Activated CD4-positive, alpha-beta T cell treated with anti-CD3 and anti-CD28 coated beads, Interleukin-2, amount 10 ng/mL, durations not matched to agents 7 days and 5 days (primary cell): ENCODE results near the gene PIEZO1. TPM values are rescaled to one million over a fixed set of nuclear protein-coding genes. Genes with fewer than 3 reads are reported as not detected.

Source experiments
- microRNA-seq: library from miRNA; unstranded; fragments of <30 nt; microRNA quantifications from one replicate; pipeline ENCODE4 v1.2.0, GENCODE V29; 2021; ENCODE audit warnings: borderline microRNAs expressed, borderline replicate concordance
- total RNA-seq, 2 experiments: library from RNA; stranded (reverse); gene quantifications; one replicate each; pipeline ENCODE4 v1.2.3, GENCODE V29; 2021

The PIEZO1 gene
- total RNA-seq, 2 experiments from 2014 or later, result 239 to 303 TPM

Small RNAs within 50 kb of the gene (microRNA-seq; reads per million reads assigned to microRNA genes)
- gene MIR4722, result not detected

Other genes with a start within 250 kb of the PIEZO1 start
- 10 to 100 TPM; 77.1 to 87.0 TPM for gene ZC3H18, start 214.8 kb downstream of the PIEZO1 start, total RNA-seq
- under 1 TPM in 1 of 2 experiments, not detected in 1; 0.20 TPM for gene IL17C, start 146.6 kb downstream of the PIEZO1 start, total RNA-seq
- gene CYBA, start 134.2 kb downstream of the PIEZO1 start, total RNA-seq, result 100 to 1,000 TPM; 486 to 586 TPM
- gene MVD, start 122.1 kb downstream of the PIEZO1 start, total RNA-seq, result 10 to 100 TPM; 65.3 to 72.3 TPM
- gene SNAI3, start 98.7 kb downstream of the PIEZO1 start, total RNA-seq, result 10 to 100 TPM; 21.0 to 24.2 TPM
- gene RNF166, start 78.8 kb downstream of the PIEZO1 start, total RNA-seq, result 100 to 1,000 TPM; 214 to 234 TPM
- 10 to 100 TPM; 20.5 to 27.2 TPM for gene CTU2, start 78.7 kb downstream of the PIEZO1 start, total RNA-seq
- gene CDT1, start 18.6 kb upstream of the PIEZO1 start, total RNA-seq, result 100 to 1,000 TPM; 113 to 119 TPM
- gene APRT, start 26.7 kb upstream of the PIEZO1 start, total RNA-seq, result 100 to 1,000 TPM in 1 of 2 experiments, 10 to 100 TPM in 1; 86.2 to 112 TPM
- gene GALNS, start 71.7 kb upstream of the PIEZO1 start, total RNA-seq, result 10 to 100 TPM; 29.4 to 35.7 TPM
- 10 to 100 TPM; 47.7 to 55.7 TPM for gene TRAPPC2L, start 71.9 kb upstream of the PIEZO1 start, total RNA-seq
- gene PABPN1L, start 81.4 kb upstream of the PIEZO1 start, total RNA-seq, result not detected
- not detected for gene CBFA2T3, start 192.0 kb upstream of the PIEZO1 start, total RNA-seq